GM19240 (cell line): ENCODE data around the gene SLC9A7.
"Not testable (repeated sequence)": the region's sequence is repeated elsewhere in the genome, so short reads cannot be mapped to it uniquely, and the experiment has no call there.

ENCODE experiments used
- DNase-seq: peaks from one replicate; pipeline ENCODE4 v3.0.0; 2011; ENCODE audit warnings: low spot score; ENCODE audit not compliant: insufficient read length

Gene SLC9A7

GRCh38 chrX:46758956-46759644 lies at the start of gene SLC9A7:
Gene SLC9A7 (minus strand): TSS chrX:46759118. CDS start chrX:46759029, 89 bp downstream.
- peak; percentile 20 for DNase-seq

- no peak for DNase-seq
These were observed 46.4 kb upstream of the SLC9A7 start for GRCh38 chrX:46805270-46805669.

- no peak for DNase-seq
These were observed 44.2 kb upstream of the SLC9A7 start for GRCh38 chrX:46803140-46803539.

GRCh38 chrX:46796574-46797191 lies 37.8 kb upstream of the SLC9A7 start:
- no peak for DNase-seq

GRCh38 chrX:46793386-46794143 lies 34.6 kb upstream of the SLC9A7 start:
- DNase-seq: no peak

- no peak for DNase-seq
These were observed 33.9 kb upstream of the SLC9A7 start for GRCh38 chrX:46792810-46793188.

- DNase-seq: no peak
These were observed 33.2 kb upstream of the SLC9A7 start for GRCh38 chrX:46791927-46792809.

GRCh38 chrX:46788902-46789301 lies 30.0 kb upstream of the SLC9A7 start:
- DNase-seq: no peak

GRCh38 chrX:46784437-46784836 lies 25.5 kb upstream of the SLC9A7 start:
- not testable (repeated sequence) for DNase-seq

- no peak for DNase-seq
These were observed 23.1 kb upstream of the SLC9A7 start for GRCh38 chrX:46782034-46782433.

GRCh38 chrX:46777971-46778810 lies 19.3 kb upstream of the SLC9A7 start:
- DNase-seq: no peak

GRCh38 chrX:46770817-46771163 lies 11.9 kb upstream of the SLC9A7 start:
- DNase-seq: no peak

GRCh38 chrX:46770000-46770816 lies 11.3 kb upstream of the SLC9A7 start:
- DNase-seq: no peak

- no peak for DNase-seq
These were observed 4.0 kb upstream of the SLC9A7 start for GRCh38 chrX:46762963-46763362.

- DNase-seq: no peak
These were observed 692 bp upstream of the SLC9A7 start for GRCh38 chrX:46759645-46759974.

- no peak for DNase-seq
These were observed 559 bp downstream of the SLC9A7 start for GRCh38 chrX:46758163-46758955.

- DNase-seq: no peak
These were observed 1.3 kb downstream of the SLC9A7 start for GRCh38 chrX:46757593-46757992.

GRCh38 chrX:46757052-46757451 lies 1.9 kb downstream of the SLC9A7 start:
- no peak for DNase-seq

- DNase-seq: no peak
These were observed 3.2 kb downstream of the SLC9A7 start for GRCh38 chrX:46755671-46756070.
